ENCODE measurements around the gene PPP1R14B. TPM values are rescaled to one million over a fixed set of nuclear protein-coding genes. Genes with fewer than 3 reads are reported as not detected.

The PPP1R14B gene
- total and polyA plus RNA-seq, 2 donors (not counting 3 experiments of a cell fraction or from before 2014, with no cell fraction given) = 308 to 431 TPM

- ChIA-PET CTCF (interaction anchor here (0.6 to 5.0 kb wide), 11 partner anchors 8 to 110 kb away, joined by 3 to 36 read pairs (median 4); partner anchors contain the start of genes CATSPERZ, ESRRA and STIP1), POLR2A (interaction anchor here (1.5 to 2.2 kb wide), 2 partner anchors 23 to 27 kb away, joined by 5 to 10 read pairs; no protein-coding TSS in a partner anchor)
- BruUV-seq (replicated peaks) = no TSS peak
Measured at GRCh38 chr11:64244966-64245365, 1.8 kb downstream of the PPP1R14B start.

GRCh38 chr11:64244107-64244506 lies 2.6 kb downstream of the PPP1R14B start:
- CTCF ChIA-PET = interaction anchor here (0.9 to 5.0 kb wide), 6 partner anchors 19 to 59 kb away, joined by 3 to 36 read pairs (median 4); partner anchors contain the start of gene CATSPERZ
- no peaks in the 10 kb centered on the region for H3K9me3 ChIP-seq (replicated peaks; ENCODE audit: control insufficient read depth, insufficient read depth, low read length)
- H3K79me2 ChIP-seq (ENCODE audit: control insufficient read depth, insufficient read depth, low read length) = peaks cover 40% of the 10 kb centered on the region
- no peak overlapping the region for H3K4me3 ChIP-seq (replicated peaks in 1 of 3; ENCODE audit: insufficient read depth in 1 of 3, low read depth in 1 of 3, low read length in 3 of 3)
- no peak overlapping the region for H3K4me2 ChIP-seq (ENCODE audit: insufficient read depth, low read length)
- H2AFZ ChIP-seq (ENCODE audit: low read depth, low read length) = no peak overlapping the region
- POLR2A ChIA-PET = no interaction called here
- no peaks in the 10 kb centered on the region for H3K27me3 ChIP-seq (ENCODE audit: control insufficient read depth in 2 of 2, insufficient read depth in 2 of 2, low read length in 2 of 2)
- no peak for DNase-seq (ENCODE audit: low read depth, low spot score)
- no peak overlapping the region for H3K9ac ChIP-seq (replicated peaks; ENCODE audit: extremely low read depth, insufficient read depth, low read length)
- dilution Hi-C loops (cut with MboI; ENCODE audit: extremely low pct_ligation_motif_present, low sequenced_read_pairs) (no loop called here), intact Hi-C loops (cut with micrococcal nuclease) (loop anchor here (5.0 kb wide), 1 partner anchor 113 kb away; the partner anchor contains the start of gene RPS6KA4)
- peaks cover 21% of the 10 kb centered on the region for H3K4me1 ChIP-seq (ENCODE audit: control insufficient read depth, extremely low read depth, insufficient read depth, low read length)
- FAIRE-seq = no peak
- H3K9me1 ChIP-seq (replicated peaks; ENCODE audit: control insufficient read depth, extremely low read depth, insufficient read depth, low read length) = no peaks in the 10 kb centered on the region
- peaks cover 0 to 12% of the 10 kb centered on the region in 2 experiments for H3K36me3 ChIP-seq (ENCODE audit: control insufficient read depth in 2 of 2, extremely low read depth in 1 of 2, insufficient read depth in 2 of 2, low read length in 2 of 2)
- H4K20me1 ChIP-seq (replicated peaks; ENCODE audit: control insufficient read depth, extremely low read depth, insufficient read depth, low read length) = no peaks in the 10 kb centered on the region
- no peak for TF ChIP-seq EZH2 (IDR thresholded peaks at IDR 0.05; ENCODE audit: borderline replicate concordance, low read depth, low read length, severe bottlenecking)
- no peak for TF ChIP-seq POLR2AphosphoS5 (IDR thresholded peaks at IDR 0.05; ENCODE audit: insufficient read depth, low read depth, low read length)
- no peak for TF ChIP-seq POLR2A (IDR thresholded peaks at IDR 0.05; ENCODE audit: low read depth, low read length)
- no peak for TF ChIP-seq MYC (IDR thresholded peaks at IDR 0.05; ENCODE audit: low read depth, low read length)
- TF ChIP-seq CTCF (IDR thresholded peaks at IDR 0.05; ENCODE audit: extremely low read depth in 1 of 2, insufficient read depth in 1 of 2, low read depth in 1 of 2, low read length in 2 of 2) = no peak
- no peak for TF ChIP-seq GATA2 (IDR thresholded peaks at IDR 0.05; ENCODE audit: insufficient read depth, insufficient read length, low read depth, low read length)
- TF ChIP-seq JUN (IDR thresholded peaks at IDR 0.05; ENCODE audit: borderline replicate concordance, insufficient read depth, insufficient read length, low read depth) = no peak
- TF ChIP-seq FOS (IDR thresholded peaks at IDR 0.05; ENCODE audit: borderline replicate concordance, insufficient read depth, low read length) = no peak
- no peak for TF ChIP-seq MAX (IDR thresholded peaks at IDR 0.05; ENCODE audit: insufficient read depth, insufficient read length)
- BruUV-seq (replicated peaks) = no TSS peak
- no peak overlapping the region for H3K27ac ChIP-seq (ENCODE audit: insufficient read depth, low read depth, low read length)

More at GRCh38 chr11:64244966-64245365, 1.8 kb downstream of the PPP1R14B start:
- Histone ChIP-seq H3K27me3 (ENCODE audit: control insufficient read depth in 2 of 2, insufficient read depth in 2 of 2, low read length in 2 of 2) (no peaks in the 10 kb centered on the region), H2AFZ (ENCODE audit: low read depth, low read length) (no peak overlapping the region), H3K9ac (replicated peaks; ENCODE audit: extremely low read depth, insufficient read depth, low read length) (peak overlapping the region; percentile 4), H3K9me3 (replicated peaks; ENCODE audit: control insufficient read depth, insufficient read depth, low read length) (no peaks in the 10 kb centered on the region), H3K27ac (ENCODE audit: insufficient read depth, low read depth, low read length) (no peak overlapping the region), H3K36me3 (ENCODE audit: control insufficient read depth in 2 of 2, extremely low read depth in 1 of 2, insufficient read depth in 2 of 2, low read length in 2 of 2) (peaks cover 0 to 12% of the 10 kb centered on the region in 2 experiments), H3K4me2 (ENCODE audit: insufficient read depth, low read length) (peak overlapping the region; percentile 35), H3K9me1 (replicated peaks; ENCODE audit: control insufficient read depth, extremely low read depth, insufficient read depth, low read length) (no peaks in the 10 kb centered on the region), H4K20me1 (replicated peaks; ENCODE audit: control insufficient read depth, extremely low read depth, insufficient read depth, low read length) (no peaks in the 10 kb centered on the region), H3K79me2 (ENCODE audit: control insufficient read depth, insufficient read depth, low read length) (peaks cover 40% of the 10 kb centered on the region), H3K4me1 (ENCODE audit: control insufficient read depth, extremely low read depth, insufficient read depth, low read length) (peaks cover 26% of the 10 kb centered on the region), H3K4me3 (replicated peaks in 1 of 3; ENCODE audit: insufficient read depth in 1 of 3, low read depth in 1 of 3, low read length in 3 of 3) (peak overlapping the region; percentile 67 to 78 (median 73))
- no peak for FAIRE-seq
- dilution Hi-C loops (cut with MboI; ENCODE audit: extremely low pct_ligation_motif_present, low sequenced_read_pairs) = no loop called here
- TF ChIP-seq POLR2A (IDR thresholded peaks at IDR 0.05; ENCODE audit: low read depth, low read length) = peak; percentile 2
- no peak for TF ChIP-seq GATA2 (IDR thresholded peaks at IDR 0.05; ENCODE audit: insufficient read depth, insufficient read length, low read depth, low read length)
- intact Hi-C loops (cut with micrococcal nuclease) = loop anchor here (5.0 kb wide), 1 partner anchor 112 kb away; the partner anchor contains the start of gene RPS6KA4
- DNase-seq (ENCODE audit: low read depth, low spot score) = no peak
